Hematopoietic multipotent progenitor cell (in vitro differentiated cells): Measurements from ENCODE around the gene MANBA. TPM values are rescaled to one million over a fixed set of nuclear protein-coding genes. Genes with fewer than 3 reads are reported as not detected.
"Not testable (repeated sequence)": the region's sequence is repeated elsewhere in the genome, so short reads cannot be mapped to it uniquely, and the experiment has no call there.

ENCODE experiments used
- DNase-seq, 3 donors: peaks; one replicate each; pipeline ENCODE4 v3.0.0-alpha.2; 2011 to 2015; ENCODE audit warnings: low read depth in 2 of 3, low spot score in 2 of 3
- total RNA-seq: library from RNA; depleted of rRNA; stranded (reverse); fragments of >200 nt; gene quantifications from one replicate; pipeline ENCODE4 v1.2.3, GENCODE V29; 2012

MANBA gene
- total RNA-seq, 1 donor: 74.6 TPM

GRCh38 chr4:102625232-102625930, 135.4 kb downstream of the MANBA start:
- DNase-seq: peak; percentile 33 to 81 (median 54)

GRCh38 chr4:102624505-102624904, 136.3 kb downstream of the MANBA start:
- DNase-seq: no peak

GRCh38 chr4:102623622-102624021, 137.1 kb downstream of the MANBA start:
- DNase-seq: no peak

- DNase-seq: peak in 2 of 3 donors; percentile 57 to 74
Measured at GRCh38 chr4:102620697-102621497, 139.9 kb downstream of the MANBA start.

- DNase-seq: not testable (repeated sequence)
Measured at GRCh38 chr4:102619776-102620631, 140.8 kb downstream of the MANBA start.

GRCh38 chr4:102619021-102619420, 141.7 kb downstream of the MANBA start:
- not testable (repeated sequence) for DNase-seq

- DNase-seq: no peak
Measured at GRCh38 chr4:102616636-102617035, 144.1 kb downstream of the MANBA start.

- DNase-seq: no peak
Measured at GRCh38 chr4:102614801-102615200, 146.0 kb downstream of the MANBA start.

- DNase-seq: peak in 1 of 3 donors; percentile 40
Measured at GRCh38 chr4:102612824-102613366, 147.9 kb downstream of the MANBA start.

GRCh38 chr4:102612210-102612609, 148.6 kb downstream of the MANBA start:
- DNase-seq: no peak

GRCh38 chr4:102610476-102610875, 150.3 kb downstream of the MANBA start:
- DNase-seq: no peak

- peak in 1 of 3 donors; percentile 37 for DNase-seq
Measured at GRCh38 chr4:102610007-102610406, 150.8 kb downstream of the MANBA start.

GRCh38 chr4:102608190-102608589, 152.6 kb downstream of the MANBA start:
- no peak for DNase-seq

- no peak for DNase-seq
Measured at GRCh38 chr4:102606846-102607450, 153.8 kb downstream of the MANBA start.

GRCh38 chr4:102606261-102606660, 154.5 kb downstream of the MANBA start:
- DNase-seq: no peak

GRCh38 chr4:102604222-102604940, 156.4 kb downstream of the MANBA start:
- DNase-seq: no peak

- no peak for DNase-seq
Measured at GRCh38 chr4:102601586-102602227, 159.1 kb downstream of the MANBA start.

- no peak for DNase-seq
Measured at GRCh38 chr4:102600689-102601088, 160.1 kb downstream of the MANBA start.

- DNase-seq: no peak
Measured at GRCh38 chr4:102599886-102600285, 160.9 kb downstream of the MANBA start.
